GM21423 (cell line): ENCODE measurements around the gene NDC80.

Experiments
- ATAC-seq: cut with Tn5 transposase; IDR thresholded peaks from one replicate; pipeline ENCODE4 v1.9.1; 2021; ENCODE audit warnings: mild to moderate bottlenecking, moderate library complexity; ENCODE audit not compliant: unreplicated experiment

Gene NDC80

DNA sequence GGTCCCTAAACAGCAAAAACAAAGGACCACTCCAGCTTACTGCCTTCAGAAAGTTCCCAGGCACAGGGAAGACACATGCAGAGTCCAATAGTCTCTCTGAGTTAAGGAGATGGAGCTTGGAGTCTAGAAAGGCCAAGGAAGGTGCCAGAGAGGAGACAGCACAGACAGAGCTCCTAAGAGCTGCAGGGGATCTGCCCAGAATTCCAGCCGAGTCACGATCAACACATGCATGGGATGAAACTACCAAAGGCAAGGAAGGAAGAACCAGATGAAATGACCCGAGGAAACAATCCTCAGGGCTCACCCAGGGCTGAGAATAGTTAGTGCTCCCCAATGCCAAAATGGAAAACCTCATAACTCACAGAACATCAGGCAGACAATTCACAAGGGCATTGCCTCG lies 15.5 kb upstream of the NDC80 start:
- ATAC-seq = no peak

DNA sequence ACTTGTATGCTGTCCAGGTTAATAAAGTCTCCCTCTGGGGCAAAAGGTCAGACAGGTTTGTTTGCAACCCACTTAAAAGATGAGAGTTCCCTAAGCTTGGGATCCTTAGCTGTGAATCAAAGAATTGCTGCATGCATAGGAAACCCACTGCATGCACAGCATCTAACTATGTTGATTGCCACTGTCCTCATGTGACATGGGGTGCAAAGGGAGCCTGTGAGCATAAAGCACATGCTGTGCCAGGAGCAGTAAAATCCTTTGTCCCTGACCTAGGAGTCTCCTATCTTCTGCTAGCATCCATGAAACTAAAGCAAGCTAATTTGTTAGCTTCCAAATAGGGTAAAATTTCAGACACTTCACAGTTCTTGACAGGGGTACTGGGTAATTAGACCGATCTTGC lies 13.8 kb upstream of the NDC80 start:
- no peak for ATAC-seq

DNA sequence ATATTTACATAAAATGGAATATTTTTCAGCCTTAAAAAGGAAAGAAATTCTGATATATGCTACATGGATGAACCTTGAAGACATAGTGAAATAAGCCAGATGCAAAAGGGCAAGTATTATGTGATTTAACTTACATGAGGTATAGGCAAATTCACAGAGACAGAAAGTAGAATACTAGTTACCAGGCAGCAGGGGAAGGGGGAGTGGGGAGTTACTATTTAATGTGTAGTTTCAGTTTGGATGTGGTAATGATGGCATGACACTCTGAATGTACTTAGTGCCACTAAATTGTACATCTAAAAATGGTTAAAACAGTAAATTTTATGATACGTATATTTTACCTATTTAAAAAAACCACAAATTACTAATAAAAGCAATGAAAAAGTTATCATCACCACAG lies 12.1 kb upstream of the NDC80 start:
- no peak for ATAC-seq

DNA sequence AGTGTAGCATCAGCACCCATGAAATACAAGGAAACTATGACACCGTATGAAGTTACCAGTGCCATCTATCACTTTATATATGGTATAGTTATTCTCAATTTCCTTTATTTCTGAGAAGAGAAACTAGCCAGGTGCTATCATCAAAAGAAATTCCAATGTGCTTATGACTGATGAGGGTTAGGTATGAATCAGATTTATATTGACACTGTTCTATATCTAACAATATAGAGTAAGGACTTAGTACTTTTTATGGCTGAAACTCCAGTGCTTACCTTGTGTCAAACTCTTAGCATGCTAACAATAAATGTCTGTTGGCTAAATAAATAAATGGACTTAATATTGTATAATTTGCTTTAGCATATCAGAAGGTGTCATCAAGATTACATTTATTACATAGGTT lies 7.0 kb upstream of the NDC80 start:
- no peak for ATAC-seq

DNA sequence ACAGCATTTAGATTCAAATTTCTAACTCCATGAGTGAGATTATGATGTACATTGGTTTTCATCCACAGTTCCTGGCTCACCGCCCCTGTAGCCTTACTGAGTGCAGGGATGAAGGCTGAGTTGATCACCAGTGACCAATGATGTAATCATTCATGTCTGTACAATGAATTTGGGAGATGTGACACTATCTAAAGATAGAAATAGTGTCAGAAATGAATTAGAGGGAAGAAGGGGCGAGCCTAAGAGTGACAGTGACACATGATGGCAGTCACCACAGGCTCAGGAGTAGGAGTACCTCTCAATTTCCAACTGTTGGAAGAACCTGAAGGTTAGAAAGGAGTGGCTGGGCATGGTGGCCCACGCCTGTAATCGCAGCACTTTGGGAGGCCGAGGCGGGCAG lies 3.2 kb upstream of the NDC80 start:
- no peak for ATAC-seq

DNA sequence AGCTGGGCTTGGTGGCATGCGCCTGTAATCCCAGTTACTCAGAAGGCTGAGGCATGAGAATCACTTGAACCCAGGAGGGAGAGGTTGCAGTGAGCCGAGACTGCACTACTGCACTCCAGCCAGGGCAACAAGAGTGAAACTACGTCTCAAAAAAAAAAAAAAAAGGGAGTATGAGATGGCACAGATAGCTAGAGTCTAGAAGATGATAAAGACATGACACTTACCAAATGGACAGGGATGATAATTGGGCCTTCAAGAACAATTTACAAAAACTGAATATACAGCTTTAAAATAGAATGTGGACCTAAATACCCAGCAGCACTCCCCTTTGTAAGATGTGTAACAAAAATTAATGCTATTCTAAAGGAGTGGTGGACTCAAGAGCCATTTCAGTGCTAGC lies 2.8 kb upstream of the NDC80 start:
- ATAC-seq = no peak

DNA sequence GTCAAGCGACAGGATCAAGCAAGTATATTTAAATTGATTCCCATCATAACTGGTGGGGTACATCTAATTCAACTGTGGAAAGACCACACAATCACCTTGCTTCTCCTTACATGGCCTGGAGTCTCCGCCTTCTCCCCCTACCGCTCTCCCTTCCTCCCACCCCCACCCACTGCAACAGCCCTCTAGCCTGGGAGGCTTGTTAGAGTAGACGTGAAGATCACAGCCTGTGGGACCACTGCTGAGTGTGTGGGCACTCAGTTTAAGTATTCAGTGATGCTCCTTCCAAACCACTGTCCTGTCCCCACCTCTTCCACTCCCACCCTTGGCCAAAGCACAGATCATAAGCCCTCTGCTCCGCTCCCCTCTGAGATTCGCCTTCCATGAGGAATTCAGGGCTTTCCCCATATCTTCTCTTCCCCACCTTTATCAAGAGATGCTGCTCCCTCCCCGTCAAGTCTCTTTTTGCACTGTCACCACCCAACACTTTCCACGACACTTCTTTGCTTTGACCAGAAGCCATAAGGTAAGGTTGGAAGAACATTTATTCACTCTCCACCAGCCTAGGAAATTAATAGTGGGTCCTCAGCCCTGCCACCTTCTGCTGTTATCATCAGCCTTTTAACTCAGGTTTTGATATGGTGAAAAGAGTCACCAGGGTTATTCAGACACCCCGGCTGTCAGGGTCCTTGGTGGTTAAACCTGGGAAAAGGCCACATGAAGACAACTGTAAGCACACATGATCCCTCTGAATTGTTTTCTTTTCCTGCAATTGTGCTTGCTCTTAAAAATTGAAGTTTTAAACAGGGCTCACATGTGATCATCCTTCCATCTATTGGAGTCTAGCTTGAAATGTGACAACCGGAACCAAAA lies 1.8 kb upstream of the NDC80 start:
- ATAC-seq = no peak

DNA sequence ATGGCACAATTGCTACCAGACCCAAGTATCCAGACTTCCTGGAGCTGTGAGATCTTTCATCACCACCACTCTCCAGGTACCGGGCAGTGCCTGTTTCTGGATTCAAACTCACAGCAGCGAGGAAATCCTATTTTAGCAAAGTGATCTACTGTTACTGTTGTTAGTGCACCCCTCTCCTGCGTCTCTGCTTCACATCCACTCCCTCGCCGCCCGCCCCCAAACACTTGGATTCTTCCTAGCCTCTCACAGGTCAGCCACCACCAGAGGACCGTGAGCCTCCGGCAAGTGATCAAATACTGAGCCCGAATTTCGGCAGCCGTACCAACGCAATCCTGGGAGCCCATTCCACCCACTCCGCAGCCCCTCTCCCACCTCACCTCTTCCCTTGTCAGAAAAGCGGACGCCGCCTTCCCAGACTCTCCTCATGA lies 571 bp upstream of the NDC80 start:
- peak; percentile 34 for ATAC-seq

DNA sequence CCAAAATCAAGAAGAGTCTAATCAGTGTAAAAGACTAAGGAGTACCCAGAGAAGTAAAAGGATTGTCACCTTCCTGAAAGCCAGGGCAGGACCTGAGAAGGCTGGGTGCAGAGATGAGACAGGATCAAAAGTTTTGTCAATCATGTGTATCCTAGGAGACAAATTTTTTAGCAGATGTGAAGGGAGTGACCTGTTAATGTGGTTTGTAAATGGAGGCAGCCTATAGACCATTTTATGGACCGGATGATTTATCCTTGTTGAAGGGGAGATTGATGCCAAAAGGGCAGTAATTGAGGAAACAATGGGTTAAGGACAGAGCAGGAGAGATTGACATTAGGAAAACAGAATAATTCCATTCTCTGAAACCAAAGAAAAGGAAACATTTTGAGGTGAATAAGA lies 813 bp downstream of the NDC80 start:
- no peak for ATAC-seq

DNA sequence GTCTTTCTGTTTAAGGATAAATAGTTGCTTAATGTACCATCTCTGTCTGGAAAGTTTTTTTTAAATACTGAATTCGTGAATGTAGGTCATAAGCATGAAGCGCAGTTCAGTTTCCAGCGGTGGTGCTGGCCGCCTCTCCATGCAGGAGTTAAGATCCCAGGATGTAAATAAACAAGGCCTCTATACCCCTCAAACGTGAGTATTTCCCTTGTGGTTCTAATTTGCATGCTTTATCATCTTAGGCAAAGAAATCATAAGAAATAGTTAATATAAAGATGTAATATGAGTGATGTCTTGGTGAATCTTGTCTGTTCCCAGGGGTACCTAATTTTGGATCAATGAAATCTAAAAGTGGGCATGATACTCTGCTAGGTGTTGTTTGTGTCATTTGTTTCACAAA lies 1.5 kb downstream of the NDC80 start:
- ATAC-seq = no peak

DNA sequence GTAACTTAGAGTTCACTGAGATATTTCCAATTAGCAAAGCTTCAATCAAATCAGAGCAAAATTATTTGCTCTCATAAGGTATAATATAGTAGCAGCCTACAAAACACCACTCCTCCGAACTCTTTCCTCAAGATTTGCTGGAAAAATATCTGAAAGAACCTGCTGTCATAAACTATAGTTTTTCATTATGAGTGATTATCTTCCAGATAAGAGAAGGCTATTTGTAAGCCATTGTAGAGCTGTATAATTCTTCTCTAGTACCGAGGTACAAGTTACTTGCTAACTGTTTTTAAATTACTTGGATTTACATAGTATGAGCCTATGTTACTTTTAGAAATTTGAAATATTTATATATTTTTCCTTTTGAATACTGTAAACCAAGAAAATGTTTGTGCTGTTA lies 2.1 kb downstream of the NDC80 start:
- ATAC-seq = no peak

DNA sequence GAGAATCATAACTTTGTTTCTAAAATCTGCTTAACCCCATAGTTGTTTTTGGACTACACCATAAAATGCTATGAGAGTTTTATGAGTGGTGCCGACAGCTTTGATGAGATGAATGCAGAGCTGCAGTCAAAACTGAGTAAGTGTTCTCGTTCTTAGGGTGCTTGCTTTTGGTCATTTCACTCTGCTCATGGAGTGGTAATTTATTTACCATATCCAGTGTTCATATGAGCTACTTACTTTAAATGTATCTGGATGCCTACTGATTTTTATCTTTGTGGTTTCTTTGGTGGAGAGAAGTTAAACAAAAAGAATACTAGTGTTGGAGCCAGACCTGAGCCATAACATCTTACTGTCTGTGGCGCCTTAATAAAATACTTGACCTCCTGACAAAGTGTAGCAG lies 16.4 kb downstream of the NDC80 start:
- ATAC-seq = no peak

DNA sequence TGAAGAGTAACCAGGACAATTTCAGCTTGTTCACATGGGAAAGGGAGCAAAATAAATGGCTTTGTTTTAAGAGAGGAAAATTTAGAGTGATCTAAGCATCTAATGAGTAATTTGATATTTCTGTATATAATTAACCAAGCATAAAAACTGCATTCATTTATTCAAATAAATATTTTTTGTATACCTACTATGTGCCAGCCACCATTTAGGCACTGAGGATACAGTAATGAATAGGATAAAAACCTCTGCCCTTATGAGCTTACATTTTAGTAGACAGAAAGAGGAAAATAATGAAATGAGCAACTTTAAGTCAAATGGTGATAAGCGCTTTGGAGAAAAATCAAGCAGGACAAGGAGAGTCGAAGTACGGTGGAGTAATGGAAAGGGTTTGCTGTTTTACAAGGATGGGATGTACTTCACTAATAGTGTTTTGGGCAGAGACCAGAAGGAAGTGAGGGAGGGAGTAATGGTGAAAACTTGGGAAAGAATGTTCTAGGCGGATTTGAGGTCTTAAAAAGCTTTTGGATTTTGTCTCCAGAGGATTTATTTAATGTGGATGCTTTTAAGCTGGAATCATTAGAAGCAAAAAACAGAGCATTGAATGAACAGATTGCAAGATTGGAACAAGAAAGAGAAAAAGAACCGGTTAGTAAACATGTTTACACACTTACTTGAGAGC lies 17.4 kb downstream of the NDC80 start:
- no peak for ATAC-seq

DNA sequence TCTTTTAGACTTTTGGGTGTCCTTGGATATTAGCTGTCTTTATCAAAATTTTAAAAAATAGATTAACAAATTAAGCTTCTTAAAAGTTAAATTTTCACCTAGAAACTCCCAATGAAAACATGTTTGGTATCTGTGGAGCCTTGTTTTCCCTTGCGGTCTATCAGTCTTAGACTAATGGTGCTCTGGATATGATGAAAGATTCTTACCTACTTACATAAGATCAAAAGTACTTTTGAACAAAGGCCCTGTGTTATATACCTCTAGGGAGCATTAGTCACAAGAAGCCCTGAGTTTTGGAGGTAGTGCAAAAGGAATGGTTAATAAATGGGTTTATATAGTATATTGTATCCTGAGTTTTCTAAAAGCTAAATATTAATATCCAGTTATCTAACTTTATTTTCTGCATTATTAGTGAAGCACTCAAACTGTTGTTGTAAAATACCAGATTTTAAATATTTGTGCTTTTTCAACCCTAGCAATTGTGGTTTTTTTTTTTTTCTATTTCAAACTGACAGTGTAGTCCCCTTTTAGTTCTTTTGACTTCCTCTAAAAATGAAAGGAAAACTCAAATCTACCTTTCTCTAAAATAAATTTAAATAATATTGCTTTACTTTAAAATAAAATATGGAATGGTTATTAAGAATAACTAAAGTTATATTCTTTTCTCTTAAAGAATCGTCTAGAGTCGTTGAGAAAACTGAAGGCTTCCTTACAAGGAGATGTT lies 18.1 kb downstream of the NDC80 start:
- no peak for ATAC-seq

DNA sequence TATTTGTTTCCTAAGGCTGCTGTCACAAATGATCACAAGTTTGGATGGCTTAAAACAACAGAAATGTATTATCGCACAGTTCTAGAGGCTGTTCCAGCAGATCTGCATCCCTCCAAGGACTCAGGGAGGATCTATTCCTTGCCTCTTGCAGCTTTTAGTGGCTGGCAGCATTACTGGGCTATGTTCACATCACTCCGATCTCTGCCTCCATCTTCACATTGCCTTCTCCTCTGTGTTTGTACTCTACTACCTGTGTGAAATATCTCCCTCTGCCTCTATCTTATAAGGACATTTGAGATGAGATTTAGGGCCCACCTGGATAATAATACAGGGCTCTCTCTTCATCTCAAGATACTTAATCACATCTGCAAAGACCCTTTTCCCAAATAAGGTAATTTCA lies 18.9 kb downstream of the NDC80 start:
- ATAC-seq = no peak

DNA sequence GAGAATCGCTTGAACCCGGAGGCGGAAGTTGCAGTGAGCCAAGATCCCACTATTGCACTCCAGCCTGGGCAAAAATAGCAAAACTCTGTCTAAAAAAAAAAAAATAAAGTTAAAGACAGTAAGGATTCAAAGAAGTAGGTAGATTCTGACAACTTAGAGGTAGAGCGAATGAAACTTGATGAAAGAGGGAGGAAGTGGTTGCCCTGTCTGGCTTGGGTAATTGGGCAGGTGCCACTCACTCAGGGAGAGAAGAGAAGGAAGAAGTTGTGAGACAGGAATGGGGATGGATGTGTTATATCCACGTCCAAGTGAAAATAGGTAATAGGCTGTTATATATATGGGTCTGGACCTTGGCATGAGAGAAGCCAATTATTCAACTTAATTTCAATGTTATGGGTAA lies 26.3 kb downstream of the NDC80 start:
- ATAC-seq = no peak

DNA sequence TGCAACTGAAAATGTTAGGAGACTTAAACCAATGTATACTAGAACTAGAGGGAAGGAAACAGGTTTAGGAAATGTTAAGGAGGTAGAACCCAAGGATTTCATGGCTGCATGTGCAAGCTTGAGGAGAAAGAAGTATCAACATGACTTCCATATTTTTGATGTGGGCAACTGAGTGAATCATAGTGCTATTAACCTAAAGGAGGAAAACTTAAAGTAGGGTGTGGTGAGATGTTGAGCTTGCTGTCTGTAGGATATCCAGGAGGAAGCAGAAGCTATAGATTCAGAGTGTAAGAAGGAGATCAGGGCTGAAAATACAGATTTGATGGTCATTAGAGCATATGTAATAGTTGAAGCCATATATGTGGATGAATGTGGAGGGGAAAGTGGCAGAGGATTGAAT lies 31.5 kb downstream of the NDC80 start:
- ATAC-seq = no peak

DNA sequence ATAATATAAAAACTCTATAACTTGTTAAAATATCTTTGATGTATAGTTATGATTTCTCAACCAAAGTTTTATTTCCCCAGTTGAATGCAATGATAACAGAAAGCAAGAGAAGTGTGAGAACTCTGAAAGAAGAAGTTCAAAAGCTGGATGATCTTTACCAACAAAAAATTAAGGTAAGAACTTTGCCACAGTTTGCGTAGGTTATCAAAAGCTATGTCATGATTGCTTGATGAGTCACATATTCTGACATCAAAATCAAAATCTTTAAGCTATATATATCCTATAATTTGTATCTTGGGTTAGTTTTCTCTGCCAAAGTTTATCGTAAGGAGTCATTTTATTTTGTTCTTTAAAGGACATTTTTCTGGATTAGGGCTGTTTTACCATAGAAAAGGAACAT lies 35.0 kb downstream of the NDC80 start:
- ATAC-seq = no peak

DNA sequence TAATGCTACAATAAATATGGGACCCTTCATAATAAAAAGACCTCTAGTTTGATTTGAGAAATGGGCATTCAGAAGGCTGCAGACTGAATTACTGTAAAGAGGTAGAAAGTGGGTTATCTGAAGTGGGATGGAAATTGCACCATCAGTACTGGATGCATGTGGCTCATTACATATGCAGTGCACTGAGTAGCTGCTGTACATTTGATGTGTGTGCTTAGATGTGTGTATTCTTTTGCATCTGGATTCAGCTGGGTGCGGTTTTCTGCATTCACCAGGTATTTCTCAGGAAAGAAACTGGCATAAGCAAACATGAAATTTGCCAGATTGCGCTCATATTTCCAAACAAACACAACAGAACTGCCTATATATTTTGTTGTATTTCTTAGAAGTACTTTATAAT lies 38.2 kb downstream of the NDC80 start:
- no peak for ATAC-seq

DNA sequence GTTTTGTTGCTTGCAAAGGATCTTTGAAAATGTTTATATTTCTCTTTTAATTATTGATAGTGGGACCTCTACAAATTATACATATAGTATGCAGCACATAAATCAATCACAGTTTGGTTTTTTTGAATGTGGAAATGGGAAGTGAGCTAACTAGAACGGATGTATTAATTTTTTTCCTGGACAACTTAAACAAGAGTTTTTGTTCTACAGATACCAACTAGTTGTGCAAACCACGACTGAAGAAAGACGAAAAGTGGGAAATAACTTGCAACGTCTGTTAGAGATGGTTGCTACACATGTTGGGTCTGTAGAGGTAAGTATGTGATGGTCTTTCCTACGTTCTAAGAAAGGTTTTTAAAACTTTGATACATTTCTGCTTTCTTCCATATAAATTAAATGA lies 39.2 kb downstream of the NDC80 start:
- ATAC-seq = no peak

DNA sequence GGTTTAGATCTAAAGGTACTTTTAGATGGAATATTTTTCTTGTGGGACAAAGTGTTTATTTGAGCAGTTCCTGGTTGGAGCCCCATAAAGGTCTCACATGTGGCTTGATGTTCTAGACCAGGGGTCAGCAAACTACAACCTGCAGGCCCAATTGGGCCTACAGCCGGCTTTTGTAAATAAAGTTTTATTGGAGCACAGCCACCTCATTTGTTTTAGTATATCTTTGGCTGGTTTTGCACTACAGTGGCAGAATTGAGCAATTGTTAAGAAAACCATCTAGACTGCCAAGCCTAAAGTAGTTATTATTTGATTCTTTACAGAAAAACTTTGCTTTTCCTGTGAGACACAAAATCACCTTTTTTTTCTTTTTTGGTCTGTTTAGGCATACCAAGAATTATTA lies 41.6 kb downstream of the NDC80 start:
- ATAC-seq = no peak

DNA sequence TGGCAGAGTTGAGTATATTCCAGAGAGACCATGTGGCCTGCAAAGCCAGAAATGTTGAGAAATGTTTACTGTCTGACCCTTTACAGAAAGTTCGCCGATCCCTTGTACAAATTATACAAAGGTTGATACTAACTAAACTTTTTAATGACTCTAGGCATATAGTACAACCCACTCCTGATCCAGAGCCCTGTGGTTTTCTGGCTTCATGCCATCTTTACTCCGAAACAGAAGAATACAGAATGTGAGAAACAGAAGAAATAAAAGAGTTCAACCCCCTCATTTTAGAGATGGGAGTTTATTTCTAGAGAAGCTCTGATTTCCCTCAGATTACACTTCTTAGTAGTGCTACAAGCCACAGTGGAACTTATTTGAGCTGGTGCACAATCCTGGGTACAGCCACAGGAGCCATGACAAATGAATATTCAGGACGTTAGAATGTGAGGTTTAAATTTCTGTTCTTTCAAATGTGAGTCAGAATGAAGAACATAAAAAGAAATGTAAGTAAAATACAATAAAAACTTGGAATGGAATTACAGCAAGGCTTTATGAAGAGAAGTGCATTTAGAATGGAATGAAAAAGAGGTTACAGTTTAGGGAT lies 46.1 kb downstream of the NDC80 start:
- no peak for ATAC-seq
